ENCODE data around the gene MRPS23. TPM values are rescaled to one million over a fixed set of nuclear protein-coding genes. Genes with fewer than 3 reads are reported as not detected.

MRPS23 gene
- total RNA-seq, 1 experiment from 2014 or later: 97.5 TPM

- Histone ChIP-seq H3K4me3 (ENCODE audit: low read length) (no peak overlapping the region), H3K9me2 (replicated peaks; ENCODE audit: low read length) (no peaks in the 10 kb centered on the region), H3K9ac (ENCODE audit: low read length) (no peak overlapping the region), H3K36me3 (ENCODE audit: low read depth, low read length) (peaks cover 45% of the 10 kb centered on the region), H3F3A (ENCODE audit: low read length, unreplicated experiment) (no peaks in the 10 kb centered on the region), H3K79me2 (ENCODE audit: low read length) (peaks cover 28% of the 10 kb centered on the region), H3K4me2 (ENCODE audit: low read length) (no peak overlapping the region), H4K20me1 (ENCODE audit: low read length) (peaks cover 4% of the 10 kb centered on the region), H3K9me3 (ENCODE audit: low read length) (no peaks in the 10 kb centered on the region), H3K27ac (ENCODE audit: low read length) (no peak overlapping the region), H3K27me3 (ENCODE audit: low read length) (no peaks in the 10 kb centered on the region), H3K4me1 (ENCODE audit: insufficient read depth, low read length) (no peaks in the 10 kb centered on the region), H2AFZ (ENCODE audit: low read length) (no peak overlapping the region)
- ATAC-seq: no peak
- ChIA-PET CTCF (no interaction called here), POLR2A (ENCODE audit: unreplicated experiment) (no interaction called here)
- no peak for DNase-seq
- no TSS peak for BruUV-seq (replicated peaks)
- no peak for TF ChIP-seq EZH2 (IDR thresholded peaks at IDR 0.05; ENCODE audit: low read length, unreplicated experiment)
- TF ChIP-seq EZH2phosphoT487 (IDR thresholded peaks at IDR 0.05; ENCODE audit: borderline replicate concordance, low read length): no peak
- TF ChIP-seq CTCF (conservative IDR thresholded peaks at IDR 0.05; ENCODE audit: low read depth, low read length): no peak
- intact Hi-C loops (cut with micrococcal nuclease): no loop called here
These were observed 7.6 kb downstream of the MRPS23 start for GRCh38 chr17:57842280-57842679.

GRCh38 chr17:57839571-57839923, 10.3 kb downstream of the MRPS23 start:
- no peaks in the 10 kb centered on the region for H3K9me2 ChIP-seq (replicated peaks; ENCODE audit: low read length)
- no peak overlapping the region for H3K4me2 ChIP-seq (ENCODE audit: low read length)
- H3K36me3 ChIP-seq (ENCODE audit: low read depth, low read length): peaks cover 37% of the 10 kb centered on the region
- no peak overlapping the region for H3K27ac ChIP-seq (ENCODE audit: low read length)
- ATAC-seq (no peak), DNase-seq (no peak)
- no peak for TF ChIP-seq EZH2phosphoT487 (IDR thresholded peaks at IDR 0.05; ENCODE audit: borderline replicate concordance, low read length)
- no peak for TF ChIP-seq EZH2 (IDR thresholded peaks at IDR 0.05; ENCODE audit: low read length, unreplicated experiment)
- no peak for TF ChIP-seq CTCF (conservative IDR thresholded peaks at IDR 0.05; ENCODE audit: low read depth, low read length)
- H3K27me3 ChIP-seq (ENCODE audit: low read length): no peaks in the 10 kb centered on the region
- H4K20me1 ChIP-seq (ENCODE audit: low read length): peaks cover 4% of the 10 kb centered on the region
- no peak overlapping the region for H2AFZ ChIP-seq (ENCODE audit: low read length)
- peaks cover 12% of the 10 kb centered on the region for H3K4me1 ChIP-seq (ENCODE audit: insufficient read depth, low read length)
- H3K4me3 ChIP-seq (ENCODE audit: low read length): no peak overlapping the region
- ChIA-PET POLR2A (ENCODE audit: unreplicated experiment) (no interaction called here), CTCF (no interaction called here)
- peaks cover 17% of the 10 kb centered on the region for H3K79me2 ChIP-seq (ENCODE audit: low read length)
- no TSS peak for BruUV-seq (replicated peaks)
- intact Hi-C loops (cut with micrococcal nuclease): no loop called here
- peaks cover 4% of the 10 kb centered on the region for H3F3A ChIP-seq (ENCODE audit: low read length, unreplicated experiment)
- H3K9ac ChIP-seq (ENCODE audit: low read length): no peak overlapping the region
- H3K9me3 ChIP-seq (ENCODE audit: low read length): no peaks in the 10 kb centered on the region

- Histone ChIP-seq H2AFZ (ENCODE audit: low read length) (no peak overlapping the region), H3K27ac (ENCODE audit: low read length) (no peak overlapping the region), H3K4me2 (ENCODE audit: low read length) (no peak overlapping the region), H3F3A (ENCODE audit: low read length, unreplicated experiment) (peaks cover 5% of the 10 kb centered on the region), H4K20me1 (ENCODE audit: low read length) (peaks cover 4% of the 10 kb centered on the region), H3K4me1 (ENCODE audit: insufficient read depth, low read length) (peaks cover 17% of the 10 kb centered on the region), H3K9ac (ENCODE audit: low read length) (no peak overlapping the region), H3K79me2 (ENCODE audit: low read length) (peaks cover 16% of the 10 kb centered on the region), H3K9me3 (ENCODE audit: low read length) (no peaks in the 10 kb centered on the region), H3K36me3 (ENCODE audit: low read depth, low read length) (peaks cover 37% of the 10 kb centered on the region), H3K9me2 (replicated peaks; ENCODE audit: low read length) (no peaks in the 10 kb centered on the region), H3K4me3 (ENCODE audit: low read length) (no peak overlapping the region), H3K27me3 (ENCODE audit: low read length) (no peaks in the 10 kb centered on the region)
- POLR2A ChIA-PET (ENCODE audit: unreplicated experiment): interaction anchor here (0.5 to 0.6 kb wide), 3 partner anchors 11 to 467 kb away, joined by 3 to 4 read pairs (median 4); partner anchors contain the start of gene MRPS23
- CTCF ChIA-PET: no interaction called here
- intact Hi-C loops (cut with micrococcal nuclease): no loop called here
- DNase-seq (no peak), ATAC-seq (no peak)
- no peak for TF ChIP-seq EZH2phosphoT487 (IDR thresholded peaks at IDR 0.05; ENCODE audit: borderline replicate concordance, low read length)
- TF ChIP-seq EZH2 (IDR thresholded peaks at IDR 0.05; ENCODE audit: low read length, unreplicated experiment): no peak
- TF ChIP-seq CTCF (conservative IDR thresholded peaks at IDR 0.05; ENCODE audit: low read depth, low read length): no peak
- no TSS peak for BruUV-seq (replicated peaks)
These were observed 10.8 kb downstream of the MRPS23 start for GRCh38 chr17:57838857-57839570.
